K562 (cell line): Measurements from ENCODE around the gene CHST2. TPM values are rescaled to one million over a fixed set of nuclear protein-coding genes. Genes with fewer than 3 reads are reported as not detected.

Experiments
- CREM ChIP-seq: IDR thresholded peaks from 2 replicates; pipeline ENCODE4 v1.6.1; 2014; ENCODE audit warnings: antibody characterized with exemption, low read depth
- EP300 ChIP-seq: IDR thresholded peaks from 2 replicates; pipeline ENCODE4 v1.6.1; 2012; ENCODE audit warnings: low read length, improper control_type of control experiment
- HCFC1 ChIP-seq: IDR thresholded peaks from 2 replicates; pipeline ENCODE4 v1.6.1; 2012; ENCODE audit warnings: low read depth, low read length, improper control_type of control experiment
- POLR2AphosphoS2 ChIP-seq: IDR thresholded peaks from 2 replicates; pipeline ENCODE4 v1.6.1; 2012; ENCODE audit warnings: low read length, improper control_type of control experiment
- SOX6 ChIP-seq: fragments of 450-650 bp; IDR thresholded peaks from 2 replicates; pipeline ENCODE4 v1.6.1; 2014; ENCODE audit warnings: mild to moderate bottlenecking
- ZC3H8 ChIP-seq: fragments of 450-650 bp; IDR thresholded peaks from 2 replicates; pipeline ENCODE4 v1.6.1; 2017
- ZFP30 ChIP-seq: fragments of 250-450 bp; sonication (Bioruptor Pico); IDR thresholded peaks from 2 replicates; pipeline ENCODE4 v1.8.0; 2022; ENCODE audit warnings: moderate library complexity, mild to moderate bottlenecking, inconsistent platforms, borderline replicate concordance
- polyA plus RNA-seq, 8 experiments: library from polyadenylated mRNA; depleted of rRNA in 4 of 8; stranded (reverse) in 5 of 8; unstranded in 3 of 8; fragments of >200 nt; fragmentation: Nextera tagmentation in 2 of 8; fragmentation: Illumina TruSeq in 1 of 8; extraction: Ambion mirVana in 2 of 8; extraction: Trizol in 1 of 8; gene quantifications; 2 replicates each; pipeline versions ENCODE4 v1.2.1 to v1.2.3, GENCODE V29; 2011 to 2014; ENCODE audit warnings: inconsistent platforms in 1 of 8, missing spikeins in 1 of 8
- total RNA-seq, 7 experiments: library from RNA; depleted of rRNA in 6 of 7; stranded (reverse); fragments of >200 nt in 6 of 7; fragmentation: Illumina TruSeq in 2 of 7; extraction: Trizol in 2 of 7; gene quantifications; 2 replicates each; pipeline versions ENCODE4 v1.2.1 to v1.2.3, GENCODE V29; 2011 to 2021; ENCODE audit warnings: low replicate concordance in 1 of 7
- TF ChIP-seq, protein P1 (sequence below): fragments of 200-600 bp; sonication (generic); IDR thresholded peaks from one replicate; pipeline ENCODE4 v1.6.1; 2012; ENCODE audit warnings: mild to moderate bottlenecking, low read depth, low read length, inconsistent platforms
- TF ChIP-seq, protein P2 (sequence below): fragments of 250-450 bp; sonication (Bioruptor Pico); IDR thresholded peaks from 2 replicates; pipeline ENCODE4 v1.8.0; 2022; ENCODE audit warnings: inconsistent platforms
- TF ChIP-seq, protein P3 (sequence below): fragments of 250-450 bp; sonication (Bioruptor Pico); IDR thresholded peaks from 2 replicates; pipeline ENCODE4 v1.4.0; 2020; ENCODE audit warnings: borderline replicate concordance
- TF ChIP-seq, protein P4 (sequence below): fragments of 250-450 bp; sonication (Bioruptor Pico); IDR thresholded peaks from 2 replicates; pipeline ENCODE4 v1.8.0; 2022; ENCODE audit warnings: moderate library complexity, mild to moderate bottlenecking, inconsistent platforms

Gene CHST2
- total and polyA plus RNA-seq, 9 of the 15 experiments (the other 6 are each of a cell fraction or from before 2014, with no cell fraction given) = 3.4 to 60.3 (median 13.9) TPM

DNA sequence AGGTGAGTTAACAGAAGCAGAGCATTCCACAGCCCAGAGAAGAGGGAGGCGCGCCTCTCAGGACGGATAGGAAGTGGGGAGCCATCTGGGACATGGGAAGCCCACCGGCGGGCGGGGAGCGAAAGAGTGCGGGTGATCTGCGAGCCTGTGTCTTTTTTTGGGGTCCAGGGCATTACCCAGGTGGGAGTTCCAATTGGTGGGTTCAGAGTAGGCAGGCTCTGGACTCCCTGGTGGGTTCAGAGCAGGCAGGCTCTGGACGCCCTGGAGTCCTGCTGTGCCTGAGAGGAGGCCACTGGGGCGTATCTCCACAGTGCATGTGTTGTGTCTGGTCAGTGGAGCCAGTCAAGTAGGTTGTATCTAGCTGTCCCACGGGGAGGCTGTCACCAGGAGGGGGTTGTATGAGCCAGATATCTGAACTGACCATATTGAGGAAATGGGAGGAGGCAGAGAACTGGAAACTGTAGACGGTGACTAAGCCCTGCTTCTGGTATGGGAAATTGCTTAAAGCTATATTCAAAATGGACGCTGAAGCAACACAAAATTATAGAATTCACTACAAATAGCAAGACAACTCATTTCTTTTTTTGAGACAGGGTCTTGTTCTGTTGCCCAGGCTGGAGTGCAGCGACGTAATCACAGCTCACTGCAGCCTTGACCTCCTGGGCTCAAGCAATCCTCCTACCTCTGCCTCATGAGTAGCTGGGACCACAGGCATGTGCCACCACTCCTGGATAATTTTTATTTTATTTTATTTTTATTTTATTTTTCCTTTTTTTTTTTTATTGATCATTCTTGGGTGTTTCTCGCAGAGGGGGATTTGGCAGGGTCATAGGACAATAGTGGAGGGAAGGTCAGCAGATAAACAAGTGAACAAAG lies 34.5 kb upstream of the CHST2 start (continued):
- TF ChIP-seq, protein P1, sequence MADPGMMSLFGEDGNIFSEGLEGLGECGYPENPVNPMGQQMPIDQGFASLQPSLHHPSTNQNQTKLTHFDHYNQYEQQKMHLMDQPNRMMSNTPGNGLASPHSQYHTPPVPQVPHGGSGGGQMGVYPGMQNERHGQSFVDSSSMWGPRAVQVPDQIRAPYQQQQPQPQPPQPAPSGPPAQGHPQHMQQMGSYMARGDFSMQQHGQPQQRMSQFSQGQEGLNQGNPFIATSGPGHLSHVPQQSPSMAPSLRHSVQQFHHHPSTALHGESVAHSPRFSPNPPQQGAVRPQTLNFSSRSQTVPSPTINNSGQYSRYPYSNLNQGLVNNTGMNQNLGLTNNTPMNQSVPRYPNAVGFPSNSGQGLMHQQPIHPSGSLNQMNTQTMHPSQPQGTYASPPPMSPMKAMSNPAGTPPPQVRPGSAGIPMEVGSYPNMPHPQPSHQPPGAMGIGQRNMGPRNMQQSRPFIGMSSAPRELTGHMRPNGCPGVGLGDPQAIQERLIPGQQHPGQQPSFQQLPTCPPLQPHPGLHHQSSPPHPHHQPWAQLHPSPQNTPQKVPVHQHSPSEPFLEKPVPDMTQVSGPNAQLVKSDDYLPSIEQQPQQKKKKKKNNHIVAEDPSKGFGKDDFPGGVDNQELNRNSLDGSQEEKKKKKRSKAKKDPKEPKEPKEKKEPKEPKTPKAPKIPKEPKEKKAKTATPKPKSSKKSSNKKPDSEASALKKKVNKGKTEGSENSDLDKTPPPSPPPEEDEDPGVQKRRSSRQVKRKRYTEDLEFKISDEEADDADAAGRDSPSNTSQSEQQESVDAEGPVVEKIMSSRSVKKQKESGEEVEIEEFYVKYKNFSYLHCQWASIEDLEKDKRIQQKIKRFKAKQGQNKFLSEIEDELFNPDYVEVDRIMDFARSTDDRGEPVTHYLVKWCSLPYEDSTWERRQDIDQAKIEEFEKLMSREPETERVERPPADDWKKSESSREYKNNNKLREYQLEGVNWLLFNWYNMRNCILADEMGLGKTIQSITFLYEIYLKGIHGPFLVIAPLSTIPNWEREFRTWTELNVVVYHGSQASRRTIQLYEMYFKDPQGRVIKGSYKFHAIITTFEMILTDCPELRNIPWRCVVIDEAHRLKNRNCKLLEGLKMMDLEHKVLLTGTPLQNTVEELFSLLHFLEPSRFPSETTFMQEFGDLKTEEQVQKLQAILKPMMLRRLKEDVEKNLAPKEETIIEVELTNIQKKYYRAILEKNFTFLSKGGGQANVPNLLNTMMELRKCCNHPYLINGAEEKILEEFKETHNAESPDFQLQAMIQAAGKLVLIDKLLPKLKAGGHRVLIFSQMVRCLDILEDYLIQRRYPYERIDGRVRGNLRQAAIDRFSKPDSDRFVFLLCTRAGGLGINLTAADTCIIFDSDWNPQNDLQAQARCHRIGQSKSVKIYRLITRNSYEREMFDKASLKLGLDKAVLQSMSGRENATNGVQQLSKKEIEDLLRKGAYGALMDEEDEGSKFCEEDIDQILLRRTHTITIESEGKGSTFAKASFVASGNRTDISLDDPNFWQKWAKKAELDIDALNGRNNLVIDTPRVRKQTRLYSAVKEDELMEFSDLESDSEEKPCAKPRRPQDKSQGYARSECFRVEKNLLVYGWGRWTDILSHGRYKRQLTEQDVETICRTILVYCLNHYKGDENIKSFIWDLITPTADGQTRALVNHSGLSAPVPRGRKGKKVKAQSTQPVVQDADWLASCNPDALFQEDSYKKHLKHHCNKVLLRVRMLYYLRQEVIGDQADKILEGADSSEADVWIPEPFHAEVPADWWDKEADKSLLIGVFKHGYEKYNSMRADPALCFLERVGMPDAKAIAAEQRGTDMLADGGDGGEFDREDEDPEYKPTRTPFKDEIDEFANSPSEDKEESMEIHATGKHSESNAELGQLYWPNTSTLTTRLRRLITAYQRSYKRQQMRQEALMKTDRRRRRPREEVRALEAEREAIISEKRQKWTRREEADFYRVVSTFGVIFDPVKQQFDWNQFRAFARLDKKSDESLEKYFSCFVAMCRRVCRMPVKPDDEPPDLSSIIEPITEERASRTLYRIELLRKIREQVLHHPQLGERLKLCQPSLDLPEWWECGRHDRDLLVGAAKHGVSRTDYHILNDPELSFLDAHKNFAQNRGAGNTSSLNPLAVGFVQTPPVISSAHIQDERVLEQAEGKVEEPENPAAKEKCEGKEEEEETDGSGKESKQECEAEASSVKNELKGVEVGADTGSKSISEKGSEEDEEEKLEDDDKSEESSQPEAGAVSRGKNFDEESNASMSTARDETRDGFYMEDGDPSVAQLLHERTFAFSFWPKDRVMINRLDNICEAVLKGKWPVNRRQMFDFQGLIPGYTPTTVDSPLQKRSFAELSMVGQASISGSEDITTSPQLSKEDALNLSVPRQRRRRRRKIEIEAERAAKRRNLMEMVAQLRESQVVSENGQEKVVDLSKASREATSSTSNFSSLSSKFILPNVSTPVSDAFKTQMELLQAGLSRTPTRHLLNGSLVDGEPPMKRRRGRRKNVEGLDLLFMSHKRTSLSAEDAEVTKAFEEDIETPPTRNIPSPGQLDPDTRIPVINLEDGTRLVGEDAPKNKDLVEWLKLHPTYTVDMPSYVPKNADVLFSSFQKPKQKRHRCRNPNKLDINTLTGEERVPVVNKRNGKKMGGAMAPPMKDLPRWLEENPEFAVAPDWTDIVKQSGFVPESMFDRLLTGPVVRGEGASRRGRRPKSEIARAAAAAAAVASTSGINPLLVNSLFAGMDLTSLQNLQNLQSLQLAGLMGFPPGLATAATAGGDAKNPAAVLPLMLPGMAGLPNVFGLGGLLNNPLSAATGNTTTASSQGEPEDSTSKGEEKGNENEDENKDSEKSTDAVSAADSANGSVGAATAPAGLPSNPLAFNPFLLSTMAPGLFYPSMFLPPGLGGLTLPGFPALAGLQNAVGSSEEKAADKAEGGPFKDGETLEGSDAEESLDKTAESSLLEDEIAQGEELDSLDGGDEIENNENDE = no peak
- 0 out of 2 replicates have a peak, but pooled peaks have one; percentile 25 for TF ChIP-seq HCFC1
- no peak for TF ChIP-seq POLR2AphosphoS2
- TF ChIP-seq, protein P2, sequence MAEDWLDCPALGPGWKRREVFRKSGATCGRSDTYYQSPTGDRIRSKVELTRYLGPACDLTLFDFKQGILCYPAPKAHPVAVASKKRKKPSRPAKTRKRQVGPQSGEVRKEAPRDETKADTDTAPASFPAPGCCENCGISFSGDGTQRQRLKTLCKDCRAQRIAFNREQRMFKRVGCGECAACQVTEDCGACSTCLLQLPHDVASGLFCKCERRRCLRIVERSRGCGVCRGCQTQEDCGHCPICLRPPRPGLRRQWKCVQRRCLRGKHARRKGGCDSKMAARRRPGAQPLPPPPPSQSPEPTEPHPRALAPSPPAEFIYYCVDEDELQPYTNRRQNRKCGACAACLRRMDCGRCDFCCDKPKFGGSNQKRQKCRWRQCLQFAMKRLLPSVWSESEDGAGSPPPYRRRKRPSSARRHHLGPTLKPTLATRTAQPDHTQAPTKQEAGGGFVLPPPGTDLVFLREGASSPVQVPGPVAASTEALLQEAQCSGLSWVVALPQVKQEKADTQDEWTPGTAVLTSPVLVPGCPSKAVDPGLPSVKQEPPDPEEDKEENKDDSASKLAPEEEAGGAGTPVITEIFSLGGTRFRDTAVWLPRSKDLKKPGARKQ (CRISPR knock-in tag) = no peak
- peak; percentile 96 for TF ChIP-seq SOX6
- no peak for TF ChIP-seq ZFP30 (CRISPR knock-in tag)
- TF ChIP-seq, protein P3, sequence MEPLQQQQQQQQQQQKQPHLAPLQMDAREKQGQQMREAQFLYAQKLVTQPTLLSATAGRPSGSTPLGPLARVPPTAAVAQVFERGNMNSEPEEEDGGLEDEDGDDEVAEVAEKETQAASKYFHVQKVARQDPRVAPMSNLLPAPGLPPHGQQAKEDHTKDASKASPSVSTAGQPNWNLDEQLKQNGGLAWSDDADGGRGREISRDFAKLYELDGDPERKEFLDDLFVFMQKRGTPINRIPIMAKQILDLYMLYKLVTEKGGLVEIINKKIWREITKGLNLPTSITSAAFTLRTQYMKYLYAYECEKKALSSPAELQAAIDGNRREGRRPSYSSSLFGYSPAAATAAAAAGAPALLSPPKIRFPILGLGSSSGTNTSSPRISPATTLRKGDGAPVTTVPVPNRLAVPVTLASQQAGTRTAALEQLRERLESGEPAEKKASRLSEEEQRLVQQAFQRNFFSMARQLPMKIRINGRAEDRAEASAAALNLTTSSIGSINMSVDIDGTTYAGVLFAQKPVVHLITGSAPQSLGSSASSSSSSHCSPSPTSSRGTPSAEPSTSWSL (CRISPR knock-in tag) = no peak
- TF ChIP-seq ZC3H8 = no peak
- peak; percentile 99 for TF ChIP-seq EP300
- TF ChIP-seq, protein P4, sequence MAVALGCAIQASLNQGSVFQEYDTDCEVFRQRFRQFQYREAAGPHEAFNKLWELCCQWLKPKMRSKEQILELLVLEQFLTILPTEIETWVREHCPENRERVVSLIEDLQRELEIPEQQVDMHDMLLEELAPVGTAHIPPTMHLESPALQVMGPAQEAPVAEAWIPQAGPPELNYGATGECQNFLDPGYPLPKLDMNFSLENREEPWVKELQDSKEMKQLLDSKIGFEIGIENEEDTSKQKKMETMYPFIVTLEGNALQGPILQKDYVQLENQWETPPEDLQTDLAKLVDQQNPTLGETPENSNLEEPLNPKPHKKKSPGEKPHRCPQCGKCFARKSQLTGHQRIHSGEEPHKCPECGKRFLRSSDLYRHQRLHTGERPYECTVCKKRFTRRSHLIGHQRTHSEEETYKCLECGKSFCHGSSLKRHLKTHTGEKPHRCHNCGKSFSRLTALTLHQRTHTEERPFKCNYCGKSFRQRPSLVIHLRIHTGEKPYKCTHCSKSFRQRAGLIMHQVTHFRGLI = peak; percentile 42; the same call in 1 of the 2 replicates
- TF ChIP-seq CREM = peak; percentile 93
